Stimulated activated CD8-positive, alpha-beta memory T cell treated with anti-CD3 and anti-CD28 coated beads, Interleukin-7, amount 100 ng/mL, for 24 hours (primary cell): ENCODE measurements around the gene NTRK1.

Source experiments
- DNase-seq: peaks from one replicate; pipeline ENCODE4 v3.0.0-alpha.2; 2020; ENCODE audit warnings: low read depth

Gene NTRK1

GRCh38 chr1:156860628-156861423 is at the start of gene NTRK1:
Gene NTRK1 (plus strand): TSS chr1:156860865. CDS start chr1:156860935, 70 bp downstream.
- no peak for DNase-seq

GRCh38 chr1:156811168-156811567 is 49.5 kb upstream of the NTRK1 start:
- DNase-seq, result no peak

- DNase-seq, result no peak
Observed at GRCh38 chr1:156812293-156812990, 48.2 kb upstream of the NTRK1 start.

- no peak for DNase-seq
Observed at GRCh38 chr1:156813298-156813697, 47.4 kb upstream of the NTRK1 start.

GRCh38 chr1:156813750-156814570 is 46.7 kb upstream of the NTRK1 start:
- DNase-seq, result peak; percentile 46

GRCh38 chr1:156814571-156815260 is 45.9 kb upstream of the NTRK1 start:
- DNase-seq, result no peak

GRCh38 chr1:156815307-156815826 is 45.3 kb upstream of the NTRK1 start:
- no peak for DNase-seq

GRCh38 chr1:156815961-156816422 is 44.7 kb upstream of the NTRK1 start:
- no peak for DNase-seq

GRCh38 chr1:156816561-156817328 is 43.9 kb upstream of the NTRK1 start, which contains the start of gene SH2D2A:
Gene SH2D2A (minus strand): TSS chr1:156816848. CDS start chr1:156816708, 140 bp downstream.
- DNase-seq, result peak; percentile 93

- no peak for DNase-seq
Observed at GRCh38 chr1:156821801-156822200, 38.9 kb upstream of the NTRK1 start.

GRCh38 chr1:156822680-156823079 is 38.0 kb upstream of the NTRK1 start:
- no peak for DNase-seq

- no peak for DNase-seq
Observed at GRCh38 chr1:156823210-156823790, 37.4 kb upstream of the NTRK1 start.

- no peak for DNase-seq
Observed at GRCh38 chr1:156826630-156827029, 34.0 kb upstream of the NTRK1 start.

GRCh38 chr1:156828400-156829124 is 32.1 kb upstream of the NTRK1 start:
- DNase-seq, result no peak

GRCh38 chr1:156832434-156832833 is 28.2 kb upstream of the NTRK1 start:
- no peak for DNase-seq

- DNase-seq, result no peak
Observed at GRCh38 chr1:156833603-156834002, 27.1 kb upstream of the NTRK1 start.

- DNase-seq, result no peak
Observed at GRCh38 chr1:156834322-156834721, 26.3 kb upstream of the NTRK1 start.

- no peak for DNase-seq
Observed at GRCh38 chr1:156836041-156836654, 24.5 kb upstream of the NTRK1 start.

GRCh38 chr1:156836892-156837291 is 23.8 kb upstream of the NTRK1 start:
- no peak for DNase-seq
